ENCODE results near the gene KCND3.
A peak's percentile ranks its signal among the peaks of the same experiment; 100 is the strongest.

Gene KCND3

GRCh38 chr1:111959436-111959835 is 30.0 kb downstream of the KCND3 start:
- TF ChIP-seq POLR2A (IDR thresholded peaks at IDR 0.05; ENCODE audit: extremely low read depth, insufficient read length) = no peak
- peak; percentile 18 for TF ChIP-seq CTCF (IDR thresholded peaks at IDR 0.05; ENCODE audit: low read depth, low read length)
- no peak for DNase-seq (ENCODE audit: low read depth)
- H3K4me3 ChIP-seq (ENCODE audit: low read depth, low read length) = no peak overlapping the region

DNA sequence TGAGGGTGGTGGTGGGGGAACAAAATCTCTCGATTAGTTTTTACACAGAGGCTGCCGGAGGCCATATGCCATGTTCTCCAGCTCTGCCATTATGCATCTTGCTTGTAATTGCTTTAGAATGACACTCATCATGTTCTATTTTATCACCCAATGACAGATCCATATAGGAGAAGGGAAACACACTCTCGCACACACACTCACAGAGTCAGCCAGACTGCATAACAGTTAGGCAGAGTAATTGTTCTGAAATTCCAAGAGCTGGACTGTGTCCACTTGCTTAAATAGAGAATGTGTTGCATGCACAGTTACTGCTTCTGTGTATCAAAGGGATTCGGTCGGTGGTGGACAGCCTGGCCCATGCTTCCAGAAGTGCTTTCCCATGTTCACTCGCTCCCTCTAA is 30.6 kb downstream of the KCND3 start:
- H3K4me3 ChIP-seq (ENCODE audit: low read depth, low read length) = no peak overlapping the region
- no peak for DNase-seq (ENCODE audit: low read depth)
- TF ChIP-seq, protein P1, sequence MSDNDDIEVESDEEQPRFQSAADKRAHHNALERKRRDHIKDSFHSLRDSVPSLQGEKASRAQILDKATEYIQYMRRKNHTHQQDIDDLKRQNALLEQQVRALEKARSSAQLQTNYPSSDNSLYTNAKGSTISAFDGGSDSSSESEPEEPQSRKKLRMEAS (IDR thresholded peaks at IDR 0.05; ENCODE audit: low read depth, low read length) = no peak
- TF ChIP-seq CTCF (IDR thresholded peaks at IDR 0.05; ENCODE audit: low read depth, low read length) (no peak), POLR2A (IDR thresholded peaks at IDR 0.05; ENCODE audit: extremely low read depth, insufficient read length) (no peak), MYC (IDR thresholded peaks at IDR 0.05; ENCODE audit: low read depth, low read length) (no peak)

GRCh38 chr1:111958075-111958474 is 31.4 kb downstream of the KCND3 start:
- DNase-seq (ENCODE audit: low read depth) = no peak

GRCh38 chr1:111956155-111956771 is 33.2 kb downstream of the KCND3 start:
- TF ChIP-seq POLR2A (IDR thresholded peaks at IDR 0.05; ENCODE audit: extremely low read depth, insufficient read length) (no peak), CTCF (IDR thresholded peaks at IDR 0.05; ENCODE audit: low read depth, low read length) (no peak), MYC (IDR thresholded peaks at IDR 0.05; ENCODE audit: low read depth, low read length) (no peak)
- TF ChIP-seq, protein P1 (IDR thresholded peaks at IDR 0.05; ENCODE audit: low read depth, low read length) = no peak
- no peak for DNase-seq (ENCODE audit: low read depth)
- no peak overlapping the region for H3K4me3 ChIP-seq (ENCODE audit: low read depth, low read length)

More at GRCh38 chr1:111958075-111958474, 31.4 kb downstream of the KCND3 start:
- H3K4me3 ChIP-seq (ENCODE audit: low read depth, low read length) = no peak overlapping the region
- TF ChIP-seq CTCF (IDR thresholded peaks at IDR 0.05; ENCODE audit: low read depth, low read length) (no peak), POLR2A (IDR thresholded peaks at IDR 0.05; ENCODE audit: extremely low read depth, insufficient read length) (no peak), MYC (IDR thresholded peaks at IDR 0.05; ENCODE audit: low read depth, low read length) (no peak)
- TF ChIP-seq, protein P1 (IDR thresholded peaks at IDR 0.05; ENCODE audit: low read depth, low read length) = no peak

GRCh38 chr1:111955755-111956154 is 33.7 kb downstream of the KCND3 start:
- H3K4me3 ChIP-seq (ENCODE audit: low read depth, low read length) = no peak overlapping the region
- TF ChIP-seq CTCF (IDR thresholded peaks at IDR 0.05; ENCODE audit: low read depth, low read length) = no peak
- TF ChIP-seq, protein P1 (IDR thresholded peaks at IDR 0.05; ENCODE audit: low read depth, low read length) = no peak
- TF ChIP-seq MYC (IDR thresholded peaks at IDR 0.05; ENCODE audit: low read depth, low read length) = no peak
- TF ChIP-seq POLR2A (IDR thresholded peaks at IDR 0.05; ENCODE audit: extremely low read depth, insufficient read length) = no peak
- DNase-seq (ENCODE audit: low read depth) = no peak

GRCh38 chr1:111953797-111954196 is 35.7 kb downstream of the KCND3 start:
- TF ChIP-seq POLR2A (IDR thresholded peaks at IDR 0.05; ENCODE audit: extremely low read depth, insufficient read length) = no peak
- no peak for TF ChIP-seq MYC (IDR thresholded peaks at IDR 0.05; ENCODE audit: low read depth, low read length)
- TF ChIP-seq CTCF (IDR thresholded peaks at IDR 0.05; ENCODE audit: low read depth, low read length) = no peak
- TF ChIP-seq, protein P1 (IDR thresholded peaks at IDR 0.05; ENCODE audit: low read depth, low read length) = no peak
- DNase-seq (ENCODE audit: low read depth) = no peak
- H3K4me3 ChIP-seq (ENCODE audit: low read depth, low read length) = no peak overlapping the region

Measured in NB4 (cell line).